ENCODE data around the gene CEP112. TPM values are rescaled to one million over a fixed set of nuclear protein-coding genes. Genes with fewer than 3 reads are reported as not detected.

Gene CEP112
- total and polyA plus RNA-seq, 8 donors, result 15.1 to 23.8 (median 19.7) TPM

DNA sequence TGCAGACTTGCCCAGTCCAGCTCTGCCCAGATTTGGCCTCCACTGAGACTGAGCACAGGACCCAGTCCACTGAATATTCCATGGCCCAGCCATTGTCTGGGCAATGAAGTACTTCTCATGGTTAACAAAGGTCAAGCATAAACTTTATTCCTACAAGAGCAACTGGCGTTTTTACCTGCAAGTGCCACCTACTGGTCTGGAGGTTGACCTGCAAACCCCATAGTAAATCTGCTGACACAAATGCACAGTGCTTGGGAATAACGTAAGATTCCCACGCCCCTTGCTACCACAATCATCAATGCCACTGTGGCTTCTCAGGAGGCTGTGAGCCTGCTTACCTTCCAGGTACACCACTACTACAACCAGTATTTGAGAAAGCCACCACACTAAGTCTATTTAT, 170.2 kb downstream of the CEP112 start:
- Histone ChIP-seq H3K27me3 (no peaks in the 10 kb centered on the region), H3K9me3 (peaks cover 0 to 27% of the 10 kb centered on the region in 2 donors), H3K27ac (no peak overlapping the region), H3K4me3 (no peak overlapping the region), H3K36me3 (peaks cover 0 to 9% of the 10 kb centered on the region in 2 donors), H3K4me1 (no peaks in the 10 kb centered on the region)
- TF ChIP-seq, protein P1, sequence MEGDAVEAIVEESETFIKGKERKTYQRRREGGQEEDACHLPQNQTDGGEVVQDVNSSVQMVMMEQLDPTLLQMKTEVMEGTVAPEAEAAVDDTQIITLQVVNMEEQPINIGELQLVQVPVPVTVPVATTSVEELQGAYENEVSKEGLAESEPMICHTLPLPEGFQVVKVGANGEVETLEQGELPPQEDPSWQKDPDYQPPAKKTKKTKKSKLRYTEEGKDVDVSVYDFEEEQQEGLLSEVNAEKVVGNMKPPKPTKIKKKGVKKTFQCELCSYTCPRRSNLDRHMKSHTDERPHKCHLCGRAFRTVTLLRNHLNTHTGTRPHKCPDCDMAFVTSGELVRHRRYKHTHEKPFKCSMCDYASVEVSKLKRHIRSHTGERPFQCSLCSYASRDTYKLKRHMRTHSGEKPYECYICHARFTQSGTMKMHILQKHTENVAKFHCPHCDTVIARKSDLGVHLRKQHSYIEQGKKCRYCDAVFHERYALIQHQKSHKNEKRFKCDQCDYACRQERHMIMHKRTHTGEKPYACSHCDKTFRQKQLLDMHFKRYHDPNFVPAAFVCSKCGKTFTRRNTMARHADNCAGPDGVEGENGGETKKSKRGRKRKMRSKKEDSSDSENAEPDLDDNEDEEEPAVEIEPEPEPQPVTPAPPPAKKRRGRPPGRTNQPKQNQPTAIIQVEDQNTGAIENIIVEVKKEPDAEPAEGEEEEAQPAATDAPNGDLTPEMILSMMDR (IDR thresholded peaks at IDR 0.05), result no peak
- DNase-seq (no peak), ATAC-seq (no peak)
- intact Hi-C loops (cut with DNase I), result no loop called here

DNA sequence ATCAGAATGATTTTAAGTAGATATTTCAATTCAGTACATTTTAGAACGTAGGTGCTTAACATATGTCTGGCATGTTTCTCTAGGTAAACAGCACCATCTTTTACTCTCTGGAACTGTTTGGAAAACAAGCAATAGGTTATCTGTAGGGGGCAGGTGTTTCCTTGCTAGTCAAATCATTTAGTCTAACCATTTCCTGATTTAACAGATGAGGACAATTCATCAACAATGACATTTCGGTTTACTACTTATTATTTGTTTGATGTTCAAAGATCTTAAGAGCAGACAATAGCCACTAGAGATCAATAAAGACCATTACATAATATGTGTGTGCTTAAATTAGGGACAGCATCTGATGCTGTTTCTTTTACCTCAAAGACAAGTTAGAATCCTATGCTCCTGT, 173.1 kb downstream of the CEP112 start:
- Histone ChIP-seq H3K27me3 (no peaks in the 10 kb centered on the region), H3K9me3 (peaks cover 0 to 12% of the 10 kb centered on the region in 2 donors), H3K4me3 (no peak overlapping the region), H3K27ac (no peak overlapping the region), H3K36me3 (peaks cover 0 to 9% of the 10 kb centered on the region in 2 donors), H3K4me1 (no peaks in the 10 kb centered on the region)
- ATAC-seq, result no peak
- TF ChIP-seq, protein P1 (IDR thresholded peaks at IDR 0.05), result no peak
- intact Hi-C loops (cut with DNase I), result no loop called here
- no peak for DNase-seq

DNA sequence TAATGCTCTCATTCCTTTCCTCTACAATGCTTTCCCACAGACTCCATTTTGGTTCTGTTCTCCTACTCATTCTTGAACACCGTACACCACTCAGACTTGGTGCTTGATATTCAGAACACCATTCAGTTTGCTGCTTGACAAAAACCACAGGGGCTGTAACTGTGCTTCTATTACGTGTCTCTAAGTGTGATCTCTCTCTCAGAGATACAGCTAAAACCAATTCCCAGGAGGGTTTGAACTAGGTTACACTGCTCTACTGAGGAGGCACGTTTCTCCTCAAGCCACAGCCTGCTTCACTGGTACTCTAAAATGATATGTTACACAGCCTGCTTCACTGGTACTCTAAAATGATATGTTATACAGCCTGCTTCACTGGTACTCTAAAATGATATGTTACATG, 175.7 kb downstream of the CEP112 start:
- DNase-seq (no peak), ATAC-seq (no peak)
- TF ChIP-seq, protein P1 (IDR thresholded peaks at IDR 0.05), result no peak
- Histone ChIP-seq H3K9me3 (no peaks in the 10 kb centered on the region), H3K27me3 (no peaks in the 10 kb centered on the region), H3K27ac (no peak overlapping the region), H3K36me3 (no peaks in the 10 kb centered on the region), H3K4me1 (no peaks in the 10 kb centered on the region), H3K4me3 (no peak overlapping the region)
- intact Hi-C loops (cut with DNase I), result no loop called here

DNA sequence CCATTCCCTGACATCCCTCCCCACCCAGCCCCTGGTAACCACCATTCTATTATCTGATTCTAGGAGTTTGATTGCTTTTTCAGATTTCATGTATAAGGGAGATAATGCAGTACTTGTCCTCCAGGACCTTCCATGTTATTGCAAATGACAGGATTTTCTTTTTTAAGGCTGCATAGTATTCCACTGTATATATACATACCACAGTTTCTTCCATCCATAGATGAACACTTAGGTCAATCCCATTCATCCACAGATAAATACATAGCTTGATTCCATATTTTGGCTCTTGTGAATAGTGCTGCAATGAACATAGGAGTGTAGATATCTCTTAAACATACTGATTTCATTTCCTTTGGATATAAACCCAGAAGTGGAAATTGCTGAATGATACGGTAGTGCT, 183.3 kb downstream of the CEP112 start:
- intact Hi-C loops (cut with DNase I), result no loop called here
- H3K27me3 ChIP-seq, result no peaks in the 10 kb centered on the region
- TF ChIP-seq, protein P1 (IDR thresholded peaks at IDR 0.05), result no peak
- H3K36me3 ChIP-seq, result no peaks in the 10 kb centered on the region
- H3K4me1 ChIP-seq, result no peaks in the 10 kb centered on the region
- DNase-seq (no peak), ATAC-seq (no peak)
- no peak overlapping the region for H3K27ac ChIP-seq
- no peak overlapping the region for H3K4me3 ChIP-seq
- H3K9me3 ChIP-seq, result peaks cover 0 to 3% of the 10 kb centered on the region in 2 donors

DNA sequence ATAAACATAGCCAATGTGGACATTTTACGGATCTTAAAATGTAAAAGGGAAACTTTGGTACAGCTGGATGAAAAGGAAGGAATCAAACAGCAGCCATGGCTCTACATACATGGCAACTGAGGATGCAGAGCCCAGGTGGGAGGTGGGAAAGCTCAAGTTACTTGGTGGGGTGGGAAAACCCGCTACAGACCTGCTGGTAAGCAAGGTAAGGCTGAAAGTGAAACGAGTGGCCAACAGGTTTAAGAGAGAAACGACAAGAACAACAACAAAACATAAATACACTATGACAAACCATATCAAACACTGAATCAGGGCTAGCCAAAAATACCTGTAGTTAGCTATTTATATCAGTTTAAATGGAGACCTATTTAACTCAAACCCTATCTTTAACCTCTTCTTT, 185.3 kb downstream of the CEP112 start:
- Histone ChIP-seq H3K36me3 (no peaks in the 10 kb centered on the region), H3K9me3 (peaks cover 0 to 3% of the 10 kb centered on the region in 2 donors), H3K4me3 (no peak overlapping the region), H3K27me3 (no peaks in the 10 kb centered on the region), H3K4me1 (no peaks in the 10 kb centered on the region), H3K27ac (no peak overlapping the region)
- TF ChIP-seq, protein P1 (IDR thresholded peaks at IDR 0.05), result no peak
- DNase-seq (no peak), ATAC-seq (no peak)
- intact Hi-C loops (cut with DNase I), result no loop called here

All from left lung (tissue), 10 donors.